ENCODE measurements around the gene ZNF846. TPM values are rescaled to one million over a fixed set of nuclear protein-coding genes. Genes with fewer than 3 reads are reported as not detected.
"Not testable (repeated sequence)": the region's sequence is repeated elsewhere in the genome, so short reads cannot be mapped to it uniquely, and the experiment has no call there.

ZNF846 gene
- total and polyA plus RNA-seq, 9 of the 15 experiments (the other 6 are each of a cell fraction or from before 2014, with no cell fraction given) = 4.1 to 8.7 (median 7.8) TPM

GRCh38 chr19:9735986-9736385 is 32.6 kb downstream of the ZNF846 start (continued):
- TF ChIP-seq MGA (IDR thresholded peaks at IDR 0.05) (no peak), ZKSCAN3 (CRISPR knock-in tag; IDR thresholded peaks at IDR 0.05) (no peak), WHSC1 (IDR thresholded peaks at IDR 0.05; ENCODE audit: low read length) (no peak), ZNF347 (CRISPR knock-in tag; IDR thresholded peaks at IDR 0.05; ENCODE audit: low read depth) (no peak), ETV1 (tag; conservative IDR thresholded peaks at IDR 0.05; ENCODE audit: low read depth) (no peak), TARDBP (IDR thresholded peaks at IDR 0.05) (no peak), PCBP1 (IDR thresholded peaks at IDR 0.05; ENCODE audit: low read depth, low read length, poor library complexity, severe bottlenecking) (no peak)

GRCh38 chr19:9730056-9730455 is 38.5 kb downstream of the ZNF846 start:
- intact Hi-C loops (cut with micrococcal nuclease); H3K4me2 ChIP-seq (ENCODE audit: insufficient read depth, low read length); in situ Hi-C loops (cut with MboI); H3K4me3 ChIP-seq; POLR2A ChIA-PET; CTCF ChIA-PET (ENCODE audit: low intra/inter-chr PET ratio); H4K20me1 ChIP-seq (replicated peaks; ENCODE audit: control insufficient read depth, insufficient read depth, low read length); BruUV-seq (replicated peaks); FAIRE-seq; H3K79me2 ChIP-seq (ENCODE audit: control insufficient read depth, insufficient read depth, low read length); H3K27ac ChIP-seq (ENCODE audit: extremely low read depth, low read depth, low read length); DNase-seq (ENCODE audit: extremely low read depth in 1 of 4, low spot score in 3 of 4); H3K36me3 ChIP-seq (ENCODE audit: control insufficient read depth, insufficient read depth, low read length); H3K9ac ChIP-seq (ENCODE audit: insufficient read depth in 1 of 2, low read depth in 2 of 2, low read length in 2 of 2); H3K9me3 ChIP-seq (replicated peaks; ENCODE audit: control insufficient read depth, insufficient read depth, low read depth, low read length); H3K9me1 ChIP-seq (ENCODE audit: control insufficient read depth, insufficient read depth, low read length); ATAC-seq; H2AFZ ChIP-seq (ENCODE audit: low read depth, low read length); H3K27me3 ChIP-seq (ENCODE audit: control insufficient read depth in 2 of 2, insufficient read depth in 2 of 2, low read length in 2 of 2): not testable (repeated sequence)
- peaks cover 0 to 17% of the 10 kb centered on the region in 2 experiments; a peak in 3 of 5 replicates for H3K4me1 ChIP-seq (replicated peaks in 1 of 2; ENCODE audit: control insufficient read depth in 2 of 2, insufficient read depth in 2 of 2, low read length in 2 of 2)
- 29% methylated on average over 8 of the region's 10 CpGs for WGBS (ENCODE audit: insufficient coverage, low coverage, missing lambda C conversion rate)

All from K562 (cell line).